ENCODE data around the gene VAMP2. TPM values are rescaled to one million over a fixed set of nuclear protein-coding genes. Genes with fewer than 3 reads are reported as not detected.
A peak's percentile ranks its signal among the peaks of the same experiment; 100 is the strongest.

The VAMP2 gene
- total and polyA plus RNA-seq, 2 donors (not counting 1 experiment from before 2014, with no cell fraction given), result 162 to 209 TPM

- Histone ChIP-seq H3K36me3 (replicated peaks in 1 of 2; ENCODE audit: control extremely low read depth in 1 of 2, control insufficient read depth in 1 of 2, extremely low read depth in 1 of 2, insufficient read depth in 2 of 2, low read length in 1 of 2) (no peaks in the 10 kb centered on the region), H3K79me2 (ENCODE audit: control insufficient read depth, insufficient read depth, low read length) (no peaks in the 10 kb centered on the region), H3K4me2 (replicated peaks; ENCODE audit: low read depth, low read length, poor library complexity, severe bottlenecking) (peak within 1 kb of the TSS; percentile 91), H3K4me1 (ENCODE audit: control insufficient read depth in 2 of 2, insufficient read depth in 2 of 2, low read length in 2 of 2) (peaks cover 45 to 53% of the 10 kb centered on the region in 2 donors), H2AFZ (ENCODE audit: insufficient read depth, low read depth, low read length, poor library complexity, severe bottlenecking) (peak within 1 kb of the TSS; percentile 77), H3K4me3 (ENCODE audit: control extremely low read depth in 1 of 5, extremely low read depth in 1 of 5, insufficient read depth in 1 of 5, low read depth in 2 of 5, low read length in 4 of 5) (peak within 1 kb of the TSS; percentile 61 to 85 (median 69)), H3K27ac (ENCODE audit: low read length in 2 of 2) (peak within 1 kb of the TSS; percentile 13 to 34), H3K9me3 (ENCODE audit: control extremely low read depth in 1 of 3, control insufficient read depth in 2 of 3, insufficient read depth in 1 of 3, low read length in 2 of 3) (peaks cover 0 to 14% (median 0%) of the 10 kb centered on the region in 3 donors), H4K20me1 (ENCODE audit: control insufficient read depth, insufficient read depth, low read length, poor library complexity, severe bottlenecking) (peaks cover 13% of the 10 kb centered on the region), H3K27me3 (replicated peaks in 1 of 4; ENCODE audit: control extremely low read depth in 1 of 4, control insufficient read depth in 3 of 4, insufficient read depth in 4 of 4, low read length in 3 of 4) (peaks cover 0 to 70% (median 45%) of the 10 kb centered on the region in 4 experiments), H3K9ac (ENCODE audit: low read length) (peak within 1 kb of the TSS; percentile 72)
- Mint-ChIP-seq H3K27ac (peak within 1 kb of the TSS; percentile 98), H3K9me3 (ENCODE audit: insufficient read depth) (no peaks in the 10 kb centered on the region), H3K4me3 (peak within 1 kb of the TSS; percentile 94), H3K4me1 (peaks cover 48% of the 10 kb centered on the region), H3K27me3 (peaks cover 56% of the 10 kb centered on the region)
- ATAC-seq (ENCODE audit: low read depth) (peak; percentile 0), DNase-seq (peak; percentile 48)
- ChIA-PET CTCF (interaction anchor here (0.6 to 20.5 kb wide), 18 partner anchors 9 to 183 kb away, joined by 3 to 360 read pairs (median 12); partner anchors contain the start of genes AURKB, BORCS6, CTC1 and PER1), POLR2A (interaction anchor here (1.1 to 3.1 kb wide), 7 partner anchors 27 to 105 kb away, joined by 3 to 23 read pairs (median 13); partner anchors contain the start of gene VAMP2)
- 1% methylated on average over 31 of the region's 33 CpGs for WGBS (ENCODE audit: insufficient coverage)
- intact Hi-C loops (cut with micrococcal nuclease), result loop anchor here (1.0 to 5.0 kb wide), 5 partner anchors 27 to 183 kb away; no protein-coding TSS in a partner anchor
- no peak for TF ChIP-seq CTCF (IDR thresholded peaks at IDR 0.05)
- no peak for TF ChIP-seq EZH2 (IDR thresholded peaks at IDR 0.05; ENCODE audit: borderline replicate concordance, insufficient read depth, low read depth, low read length, poor library complexity, severe bottlenecking)
Observed at GRCh38 chr17:8117980-8118768, 44.6 kb downstream of the VAMP2 start, which contains the start of gene ALOXE3. TSS of gene ALOXE3 (minus strand) at chr17:8118514. CDS start at chr17:8117990, 524 bp downstream.

Measured in B cell (primary cell).